K562 (cell line): ENCODE measurements around the gene TEPSIN. TPM values are rescaled to one million over a fixed set of nuclear protein-coding genes. Genes with fewer than 3 reads are reported as not detected.

Experiments
- ATAC-seq: fragments of 200-7000 bp; cut with Tn5 transposase; 3 replicates; pipeline ENCODE4 v1.9.1; 2020; ENCODE audit warnings: moderate library complexity
- BruUV-seq: library from RNA; stranded (reverse); fragments of 400-500 nt; replicated peaks from 2 replicates; lab custom pipeline; 2021; lab: Mats Ljungman, UMichigan
- CTCF ChIA-PET: fragments of 300-600 bp; formaldehyde crosslinking; extraction: SDS; loops from one replicate; lab custom pipeline; 2021; ENCODE audit warnings: low intra/inter-chr PET ratio; lab: Yijun Ruan, JAX
- POLR2A ChIA-PET: fragments of 300-600, 350-650 bp; sonication (Branson Sonifier 250); formaldehyde crosslinking; extraction: SDS; loops from one replicate; lab custom pipeline; 2021; ENCODE audit warnings: antibody characterized with exemption, inconsistent platforms; lab: Yijun Ruan, JAX
- DNase-seq, 4 experiments: peaks; one replicate each; pipeline versions ENCODE4 v3.0.0 to v3.0.0-alpha.2; 2011 to 2018; ENCODE audit warnings: low spot score in 3 of 4, mixed read lengths in 3 of 4; ENCODE audit errors: extremely low read depth in 1 of 4
- FAIRE-seq: peaks from 2 replicates; lab custom pipeline; 2011; peaks lifted over from hg19 to GRCh38; lab: Jason Lieb, UNC
- H2AFZ ChIP-seq: 2 replicates; pipeline ENCODE4 v1.6.0; 2011; ENCODE audit warnings: low read depth, low read length, control low read depth, inconsistent platforms
- H3K27ac ChIP-seq: fragments of 200-600 bp; 3 replicates; pipeline ENCODE4 v1.8.0; 2011; ENCODE audit warnings: low read depth, mild to moderate bottlenecking, control low read depth, inconsistent platforms, low read length, moderate library complexity, mixed read lengths; ENCODE audit errors: extremely low read depth
- H3K27me3 ChIP-seq, 2 experiments: fragments of 300-600 bp in 1 of 2; 2 replicates in 1 of 2; 3 replicates in 1 of 2; pipeline versions ENCODE4 v1.6.0 to v1.8.0; 2011; ENCODE audit warnings: inconsistent platforms in 2 of 2, low read length in 2 of 2, mild to moderate bottlenecking in 1 of 2, mixed read lengths in 1 of 2, moderate library complexity in 1 of 2; ENCODE audit not compliant: control insufficient read depth in 2 of 2, insufficient read depth in 2 of 2
- H3K36me3 ChIP-seq: fragments of 300-600 bp; 3 replicates; pipeline ENCODE4 v1.8.0; 2011; ENCODE audit warnings: mild to moderate bottlenecking, low read length, inconsistent platforms; ENCODE audit not compliant: control insufficient read depth, insufficient read depth
- H3K4me1 ChIP-seq, 2 experiments: fragments of 200-600 bp in 1 of 2; replicated peaks in 1 of 2; 2 replicates in 1 of 2; 3 replicates in 1 of 2; pipeline versions ENCODE4 v1.5.1 to v1.8.0; 2011; ENCODE audit warnings: inconsistent platforms in 2 of 2, low read length in 2 of 2, mild to moderate bottlenecking in 1 of 2, mixed read lengths in 1 of 2, moderate library complexity in 1 of 2; ENCODE audit not compliant: control insufficient read depth in 2 of 2, insufficient read depth in 2 of 2
- H3K4me2 ChIP-seq: 2 replicates; pipeline ENCODE4 v1.6.1; 2011; ENCODE audit warnings: low read length, control low read depth, inconsistent platforms, mixed read lengths; ENCODE audit not compliant: insufficient read depth
- H3K4me3 ChIP-seq: fragments of 200-600 bp; sonication (generic), shearing (Covaris generic); 2 replicates; pipeline ENCODE4 v1.5.1; 2016; ENCODE audit warnings: control low read depth, inconsistent platforms
- H3K79me2 ChIP-seq: fragments of 200-600 bp; 3 replicates; pipeline ENCODE4 v1.8.0; 2011; ENCODE audit warnings: low read length, inconsistent platforms; ENCODE audit not compliant: control insufficient read depth, insufficient read depth
- H3K9ac ChIP-seq, 2 experiments: 2 replicates each; pipeline versions ENCODE4 v1.6.0 to v1.6.1; 2011; ENCODE audit warnings: low read depth in 2 of 2, low read length in 2 of 2, control low read depth in 1 of 2, inconsistent platforms in 1 of 2, mild to moderate bottlenecking in 1 of 2, mixed read lengths in 1 of 2; ENCODE audit not compliant: insufficient read depth in 1 of 2
- H3K9me1 ChIP-seq: one replicate; pipeline ENCODE4 v1.6.0; 2011; ENCODE audit warnings: inconsistent platforms, mild to moderate bottlenecking, low read length, moderate library complexity; ENCODE audit not compliant: control insufficient read depth, insufficient read depth
- H3K9me3 ChIP-seq: replicated peaks from 2 replicates; pipeline ENCODE4 v1.5.1; 2011; ENCODE audit warnings: low read depth, low read length, inconsistent platforms; ENCODE audit not compliant: control insufficient read depth, insufficient read depth
- H4K20me1 ChIP-seq: replicated peaks from 2 replicates; pipeline ENCODE4 v1.6.1; 2011; ENCODE audit warnings: low read length, inconsistent platforms, mixed read lengths; ENCODE audit not compliant: control insufficient read depth, insufficient read depth
- BCLAF1 ChIP-seq, 2 experiments: fragments of 450-650 bp in 1 of 2; IDR thresholded peaks; 2 replicates each; pipeline ENCODE4 v1.6.1; 2011 to 2017; ENCODE audit warnings: low read depth in 2 of 2, antibody characterized with exemption in 1 of 2, borderline replicate concordance in 1 of 2, low read length in 1 of 2, mild to moderate bottlenecking in 1 of 2, mixed read lengths in 1 of 2; ENCODE audit not compliant: control insufficient read depth in 1 of 2
- ELF1 ChIP-seq: fragments of 200-800 bp; sonication (Bioruptor generic); IDR thresholded peaks from 2 replicates; pipeline ENCODE4 v1.6.1; 2016; ENCODE audit warnings: missing genetic modification characterization, missing compliant biosample characterization
- ERF ChIP-seq: fragments of 450-650 bp; formaldehyde crosslinking; IDR thresholded peaks from 2 replicates; pipeline ENCODE4 v1.4.0; 2020; ENCODE audit warnings: mild to moderate bottlenecking, mixed read lengths
- HNRNPL ChIP-seq: fragments of 200-400 bp; formaldehyde crosslinking; IDR thresholded peaks from 2 replicates; pipeline ENCODE4 v1.6.1; 2017; ENCODE audit warnings: low read depth, mild to moderate bottlenecking, low read length
- MLX ChIP-seq, 2 experiments: fragments of 450-650 bp in 1 of 2; sonication (generic) in 1 of 2; formaldehyde crosslinking; conservative IDR thresholded peaks; 2 replicates each; pipeline versions ENCODE4 v1.4.0 to v1.8.1; 2020 to 2022; ENCODE audit warnings: mild to moderate bottlenecking in 1 of 2, missing genetic modification reagents in 1 of 2
- OTX1 ChIP-seq: fragments of 450-650 bp; formaldehyde crosslinking; IDR thresholded peaks from 2 replicates; pipeline ENCODE4 v1.4.0; 2022; ENCODE audit warnings: mild to moderate bottlenecking
- SFPQ ChIP-seq: fragments of 200-400 bp; formaldehyde crosslinking; IDR thresholded peaks from 2 replicates; pipeline ENCODE4 v1.6.1; 2017; ENCODE audit warnings: mild to moderate bottlenecking, low read depth, low read length, moderate library complexity
- SMAD2 ChIP-seq: fragments of 150-350 bp; IDR thresholded peaks from 2 replicates; pipeline ENCODE4 v1.6.1; 2014; ENCODE audit warnings: low read depth, mild to moderate bottlenecking, low read length
- THAP7 ChIP-seq: fragments of 250-450 bp; sonication (Bioruptor Pico); IDR thresholded peaks from 2 replicates; pipeline ENCODE4 v1.5.0; 2021
- TSHZ1 ChIP-seq: fragments of 250-450 bp; sonication (Bioruptor Pico); IDR thresholded peaks from 2 replicates; pipeline ENCODE4 v1.4.0; 2020; ENCODE audit warnings: mild to moderate bottlenecking, moderate library complexity
- ZNF274 ChIP-seq: IDR thresholded peaks from 2 replicates; pipeline ENCODE4 v1.6.1; 2011; ENCODE audit warnings: low read depth, mild to moderate bottlenecking, low read length, moderate library complexity, borderline replicate concordance
- WGBS: fragments of 100-300 bp; shearing (Covaris generic); methylation state at CpG from one replicate; pipeline ENCODE4 v1.1.6; 2016; ENCODE audit warnings: low coverage, mixed read lengths; ENCODE audit not compliant: insufficient coverage; ENCODE audit errors: missing lambda C conversion rate; 5-methylcytosine and 5-hydroxymethylcytosine counted together
- in situ Hi-C: fragments of 300-500 bp; cut with MboI; formaldehyde crosslinking; loops from 4 replicates; pipeline ENCODE4 v1.15.0; 2018; ENCODE audit warnings: inconsistent platforms, mixed read lengths
- intact Hi-C: fragments of 100-400 bp; cut with micrococcal nuclease; formaldehyde crosslinking; loops from 2 replicates; pipeline ENCODE4 v1.14.2; 2022
- polyA plus RNA-seq, 8 experiments: library from polyadenylated mRNA; depleted of rRNA in 4 of 8; stranded (reverse) in 5 of 8; unstranded in 3 of 8; fragments of >200 nt; fragmentation: Nextera tagmentation in 2 of 8; fragmentation: Illumina TruSeq in 1 of 8; extraction: Ambion mirVana in 2 of 8; extraction: Trizol in 1 of 8; gene quantifications; 2 replicates each; pipeline versions ENCODE4 v1.2.1 to v1.2.3, GENCODE V29; 2011 to 2014; ENCODE audit warnings: inconsistent platforms in 1 of 8, missing spikeins in 1 of 8
- total RNA-seq, 7 experiments: library from RNA; depleted of rRNA in 6 of 7; stranded (reverse); fragments of >200 nt in 6 of 7; fragmentation: Illumina TruSeq in 2 of 7; extraction: Trizol in 2 of 7; gene quantifications; 2 replicates each; pipeline versions ENCODE4 v1.2.1 to v1.2.3, GENCODE V29; 2011 to 2021; ENCODE audit warnings: low replicate concordance in 1 of 7

Gene TEPSIN
- total and polyA plus RNA-seq, 9 of the 15 experiments (the other 6 are each of a cell fraction or from before 2014, with no cell fraction given): 0.80 to 29.8 (median 5.3) TPM

- peaks cover 12 to 38% of the 10 kb centered on the region in 2 experiments; a peak in 4 of 5 replicates for H3K27me3 ChIP-seq
- H3K9ac ChIP-seq: 0 out of 4 replicates have a peak overlapping the region, but pooled peaks of 1 of the 2 experiments have one; percentile 26
- no peaks in the 10 kb centered on the region for H3K79me2 ChIP-seq
- 10% methylated on average over 15 of the region's 15 CpGs for WGBS
- intact Hi-C loops: no loop called here
- H4K20me1 ChIP-seq: no peaks in the 10 kb centered on the region; the same call in 1 of the 2 replicates
- ChIA-PET POLR2A (interaction anchor here (0.7 to 1.3 kb wide), 2 partner anchors 13 to 41 kb away, joined by 3 to 6 read pairs; no protein-coding TSS in a partner anchor), CTCF (no interaction called here)
- no peak overlapping the region for H3K27ac ChIP-seq
- no peak overlapping the region for H3K4me3 ChIP-seq
- no peaks in the 10 kb centered on the region for H3K9me3 ChIP-seq
- no peaks in the 10 kb centered on the region for H3K36me3 ChIP-seq
- in situ Hi-C loops: no loop called here
- H2AFZ ChIP-seq: no peak overlapping the region
- BruUV-seq: no TSS peak
- no peaks in the 10 kb centered on the region for H3K9me1 ChIP-seq
- no peak for FAIRE-seq
- peaks cover 0 to 63% of the 10 kb centered on the region in 2 experiments; a peak in 2 of 5 replicates for H3K4me1 ChIP-seq
- no peak for DNase-seq
- no peak; the same call in 2 of the 3 replicates for ATAC-seq
- no peak overlapping the region for H3K4me2 ChIP-seq
- TF ChIP-seq ERF (no peak), BCLAF1 (IDR thresholded peaks at IDR 0.05; ENCODE audit: borderline replicate concordance in 1 of 2, control insufficient read depth in 1 of 2, low read depth in 2 of 2, low read length in 1 of 2) (no peak), ELF1 (no peak), ZNF274 (no peak), TSHZ1 (no peak), SFPQ (no peak), SMAD2 (no peak), HNRNPL (no peak), OTX1 (no peak), THAP7 (CRISPR knock-in tag) (no peak), MLX (CRISPR knock-in tag; conservative IDR thresholded peaks at IDR 0.05) (no peak)
These were observed 54.3 kb downstream of the TEPSIN start for GRCh38 chr17:81184555-81184954.
